Transverse colon (tissue), 4 donors: Measurements from ENCODE around the gene FHOD1. TPM values are rescaled to one million over a fixed set of nuclear protein-coding genes. Genes with fewer than 3 reads are reported as not detected.

Experiments used
- DNase-seq: peaks from one replicate; pipeline ENCODE4 v3.0.0-alpha.2; 2019
- H3K27ac ChIP-seq, 4 donors: fragments of 200-600 bp; sonication (generic); 2 replicates each; pipeline ENCODE4 v1.5.1; 2016 to 2018; ENCODE audit warnings: inconsistent platforms in 4 of 4
- H3K27me3 ChIP-seq: fragments of 200-600 bp; sonication (generic); 2 replicates; pipeline ENCODE4 v1.5.1; 2017; ENCODE audit warnings: inconsistent platforms
- H3K36me3 ChIP-seq, 4 donors: fragments of 200-600 bp; sonication (generic); 2 replicates each; pipeline ENCODE4 v1.5.1; 2017 to 2019; ENCODE audit warnings: inconsistent platforms in 4 of 4
- H3K4me1 ChIP-seq, 4 donors: fragments of 200-600 bp; sonication (generic); 2 replicates each; pipeline ENCODE4 v1.5.1; 2017 to 2020; ENCODE audit warnings: inconsistent platforms in 4 of 4
- H3K4me3 ChIP-seq, 4 donors: fragments of 200-600 bp; sonication (generic); 1 replicate in 1 of 4; 2 replicates in 3 of 4; pipeline versions ENCODE4 v1.5.1 to v1.6.1; 2017 to 2019; ENCODE audit warnings: inconsistent platforms in 4 of 4
- H3K9me3 ChIP-seq, 2 donors: fragments of 200-600 bp; sonication (generic); 2 replicates each; pipeline ENCODE4 v1.5.1; 2017 to 2019; ENCODE audit warnings: inconsistent platforms in 2 of 2
- EP300 ChIP-seq: sonication (generic); formaldehyde crosslinking; IDR thresholded peaks from one replicate; pipeline ENCODE4 v1.6.1; 2017; ENCODE audit warnings: antibody characterized with exemption, low read depth
- POLR2A ChIP-seq: fragments of 450-650 bp; IDR thresholded peaks from one replicate; pipeline ENCODE4 v1.6.1; 2016; ENCODE audit warnings: antibody characterized with exemption, mild to moderate bottlenecking, moderate library complexity
- POLR2AphosphoS5 ChIP-seq, 3 donors: sonication (generic); formaldehyde crosslinking; IDR thresholded peaks; one replicate each; pipeline ENCODE4 v1.6.1; 2016; ENCODE audit warnings: antibody characterized with exemption in 3 of 3
- WGBS, 2 donors: methylation state at CpG; one replicate each; pipeline ENCODE4 v1.1.5; 2018; ENCODE audit warnings: low coverage in 1 of 2; 5-methylcytosine and 5-hydroxymethylcytosine counted together
- in situ Hi-C, 4 donors: fragments of 200-750 bp; cut with MboI; loops; one replicate each; pipeline versions ENCODE4 v1.15.0 to v1.15.1; 2017; ENCODE audit warnings: low sequenced_read_pairs in 3 of 4, low pct_ligation_motif_present in 1 of 4, low pct_unique_long_range_greater_than_20kb in 1 of 4
- intact Hi-C: fragments of 100-400 bp; cut with DNase I; formaldehyde crosslinking; loops from one replicate; pipeline ENCODE4 v1.15.1; 2023; ENCODE audit warnings: low total_unique reads
- total RNA-seq, 4 donors: library from RNA; depleted of rRNA; stranded (reverse); fragments of >200 nt; gene quantifications; one replicate each; pipeline ENCODE4 v1.1.0, GENCODE V29; 2016
- TF ChIP-seq, protein P1 (sequence below), 5 experiments: fragments of 200-600 bp in 3 of 5; fragments of 450-650 bp in 2 of 5; sonication (generic) in 3 of 5; IDR thresholded peaks; 1 replicate in 2 of 5; 2 replicates in 3 of 5; pipeline ENCODE4 v1.5.1; 2016 to 2017; ENCODE audit warnings: antibody characterized with exemption in 5 of 5, inconsistent platforms in 3 of 5, mild to moderate bottlenecking in 2 of 5, moderate library complexity in 1 of 5

FHOD1 gene
- total RNA-seq, 4 donors from 2014 or later, result 25.1 to 177 (median 33.6) TPM

DNA sequence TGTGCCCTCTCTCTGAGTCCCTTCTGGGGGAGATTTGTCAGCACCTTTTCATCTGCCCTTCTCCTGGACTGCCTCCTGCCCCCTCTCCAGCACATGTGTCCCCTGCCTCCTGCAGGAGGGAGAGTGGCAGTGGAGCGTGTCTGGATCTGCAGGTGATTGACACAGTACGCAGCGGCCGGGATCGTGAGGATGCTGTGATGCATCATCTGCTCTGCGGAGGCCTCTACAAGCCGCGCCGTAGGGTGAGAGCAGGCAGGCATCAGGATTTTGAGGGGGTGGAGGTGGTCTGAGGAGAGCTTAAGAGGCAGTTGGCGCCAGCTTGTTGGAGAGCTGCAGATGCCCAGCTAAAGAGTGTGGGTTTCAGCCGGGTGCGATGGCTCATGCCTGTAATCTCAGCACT is 12.4 kb upstream of the FHOD1 start:
- no peak overlapping the region for H3K4me3 ChIP-seq
- H3K36me3 ChIP-seq, result no peaks in the 10 kb centered on the region
- no peak overlapping the region for H3K27ac ChIP-seq
- DNase-seq, result no peak
- in situ Hi-C loops, result no loop called here
- H3K4me1 ChIP-seq, result no peaks in the 10 kb centered on the region
- H3K27me3 ChIP-seq, result no peaks in the 10 kb centered on the region
- TF ChIP-seq, protein P1, sequence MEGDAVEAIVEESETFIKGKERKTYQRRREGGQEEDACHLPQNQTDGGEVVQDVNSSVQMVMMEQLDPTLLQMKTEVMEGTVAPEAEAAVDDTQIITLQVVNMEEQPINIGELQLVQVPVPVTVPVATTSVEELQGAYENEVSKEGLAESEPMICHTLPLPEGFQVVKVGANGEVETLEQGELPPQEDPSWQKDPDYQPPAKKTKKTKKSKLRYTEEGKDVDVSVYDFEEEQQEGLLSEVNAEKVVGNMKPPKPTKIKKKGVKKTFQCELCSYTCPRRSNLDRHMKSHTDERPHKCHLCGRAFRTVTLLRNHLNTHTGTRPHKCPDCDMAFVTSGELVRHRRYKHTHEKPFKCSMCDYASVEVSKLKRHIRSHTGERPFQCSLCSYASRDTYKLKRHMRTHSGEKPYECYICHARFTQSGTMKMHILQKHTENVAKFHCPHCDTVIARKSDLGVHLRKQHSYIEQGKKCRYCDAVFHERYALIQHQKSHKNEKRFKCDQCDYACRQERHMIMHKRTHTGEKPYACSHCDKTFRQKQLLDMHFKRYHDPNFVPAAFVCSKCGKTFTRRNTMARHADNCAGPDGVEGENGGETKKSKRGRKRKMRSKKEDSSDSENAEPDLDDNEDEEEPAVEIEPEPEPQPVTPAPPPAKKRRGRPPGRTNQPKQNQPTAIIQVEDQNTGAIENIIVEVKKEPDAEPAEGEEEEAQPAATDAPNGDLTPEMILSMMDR (IDR thresholded peaks at IDR 0.05), result no peak
- no peak for TF ChIP-seq POLR2AphosphoS5 (IDR thresholded peaks at IDR 0.05)
- TF ChIP-seq EP300, result no peak
- no peak for TF ChIP-seq POLR2A
- no peaks in the 10 kb centered on the region for H3K9me3 ChIP-seq
- intact Hi-C loops, result no loop called here
- 95% methylated on average over 12 of the region's 12 CpGs; no CpG with 5 or more reads in 1 of the 2 donors for WGBS, 2 donors

DNA sequence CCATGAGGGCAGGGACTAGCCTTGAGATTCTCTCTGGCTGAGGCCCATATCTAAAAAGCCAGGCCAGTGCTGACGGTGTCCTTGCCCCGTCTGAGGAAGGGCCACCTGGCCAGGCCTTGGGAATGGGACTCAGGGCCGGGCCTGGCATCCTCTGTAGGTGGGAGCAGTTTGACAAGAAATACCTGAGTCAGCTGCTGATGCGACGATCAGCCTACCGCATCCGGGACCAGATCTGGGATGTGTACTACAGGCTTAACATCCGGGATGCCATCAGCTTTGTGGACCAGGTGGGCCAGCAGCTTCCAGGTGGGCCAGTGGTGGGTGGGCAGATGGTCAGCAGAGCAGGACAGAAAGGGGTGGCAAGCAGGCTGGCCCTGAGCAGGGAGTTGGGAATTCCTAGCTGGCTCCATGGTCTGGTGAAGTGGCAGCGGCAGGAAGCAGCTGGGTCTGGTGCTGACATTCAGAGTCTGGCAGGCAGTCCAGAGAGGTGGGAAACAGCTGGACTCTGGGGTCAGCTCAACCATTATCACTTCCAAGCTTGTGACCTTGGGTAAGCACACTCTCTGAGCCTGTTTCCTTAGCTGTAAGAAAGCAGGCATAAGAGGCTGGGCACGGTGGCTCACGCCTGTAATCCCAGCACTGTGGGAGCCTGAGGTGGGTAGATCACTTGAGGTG is 11.0 kb upstream of the FHOD1 start:
- H3K4me1 ChIP-seq, result no peaks in the 10 kb centered on the region
- no peaks in the 10 kb centered on the region for H3K9me3 ChIP-seq
- TF ChIP-seq POLR2AphosphoS5 (IDR thresholded peaks at IDR 0.05) (no peak), POLR2A (no peak), EP300 (no peak)
- TF ChIP-seq, protein P1 (IDR thresholded peaks at IDR 0.05), result no peak
- no peaks in the 10 kb centered on the region for H3K36me3 ChIP-seq
- intact Hi-C loops, result no loop called here
- no peak for DNase-seq
- no peaks in the 10 kb centered on the region for H3K27me3 ChIP-seq
- WGBS, 2 donors, result 86% methylated on average over 11 of the region's 11 CpGs; no CpG with 5 or more reads in 1 of the 2 donors
- H3K4me3 ChIP-seq, result no peak overlapping the region
- H3K27ac ChIP-seq, result no peak overlapping the region
- in situ Hi-C loops, result no loop called here

DNA sequence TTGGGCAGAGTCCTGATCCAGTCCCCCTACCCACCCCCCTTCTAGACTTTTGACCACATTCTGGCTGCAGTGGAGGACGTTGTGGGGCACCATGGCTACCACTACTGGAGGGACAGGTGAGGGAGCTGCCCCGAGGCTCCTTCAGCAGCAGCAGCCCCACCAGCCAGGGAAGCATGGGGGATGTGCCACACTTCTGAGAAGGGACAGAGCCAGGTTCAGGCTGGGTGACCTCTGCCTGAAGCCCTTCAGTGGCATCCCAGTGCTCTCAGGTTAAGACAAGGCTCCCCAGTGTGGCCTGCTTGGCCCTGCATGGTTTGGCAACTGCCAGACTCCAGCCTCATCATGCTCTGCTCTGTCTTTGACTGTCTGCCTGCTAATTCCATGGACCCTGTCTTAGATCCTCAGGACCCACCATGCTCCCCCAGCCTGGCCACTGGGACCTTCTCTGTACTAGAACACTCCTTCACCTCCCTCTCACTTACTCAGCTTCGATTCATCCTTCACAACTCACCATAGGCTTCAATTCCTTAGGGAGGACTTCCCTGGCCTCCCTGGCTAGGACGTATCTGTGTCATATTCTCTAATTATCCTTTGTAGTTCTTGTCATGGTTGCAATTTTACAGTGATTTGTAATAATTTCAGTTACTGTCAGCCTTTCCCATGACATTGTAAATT is 10.3 kb upstream of the FHOD1 start:
- intact Hi-C loops, result no loop called here
- 73 to 88% methylated on average over 2 to 4 of the region's 4 CpGs for WGBS, 2 donors
- Histone ChIP-seq H3K36me3 (no peaks in the 10 kb centered on the region), H3K27ac (no peak overlapping the region), H3K9me3 (no peaks in the 10 kb centered on the region), H3K27me3 (no peaks in the 10 kb centered on the region), H3K4me3 (no peak overlapping the region), H3K4me1 (no peaks in the 10 kb centered on the region)
- DNase-seq, result no peak
- TF ChIP-seq POLR2A (no peak), POLR2AphosphoS5 (IDR thresholded peaks at IDR 0.05) (no peak), EP300 (no peak)
- TF ChIP-seq, protein P1 (IDR thresholded peaks at IDR 0.05), result no peak
- in situ Hi-C loops, result no loop called here

DNA sequence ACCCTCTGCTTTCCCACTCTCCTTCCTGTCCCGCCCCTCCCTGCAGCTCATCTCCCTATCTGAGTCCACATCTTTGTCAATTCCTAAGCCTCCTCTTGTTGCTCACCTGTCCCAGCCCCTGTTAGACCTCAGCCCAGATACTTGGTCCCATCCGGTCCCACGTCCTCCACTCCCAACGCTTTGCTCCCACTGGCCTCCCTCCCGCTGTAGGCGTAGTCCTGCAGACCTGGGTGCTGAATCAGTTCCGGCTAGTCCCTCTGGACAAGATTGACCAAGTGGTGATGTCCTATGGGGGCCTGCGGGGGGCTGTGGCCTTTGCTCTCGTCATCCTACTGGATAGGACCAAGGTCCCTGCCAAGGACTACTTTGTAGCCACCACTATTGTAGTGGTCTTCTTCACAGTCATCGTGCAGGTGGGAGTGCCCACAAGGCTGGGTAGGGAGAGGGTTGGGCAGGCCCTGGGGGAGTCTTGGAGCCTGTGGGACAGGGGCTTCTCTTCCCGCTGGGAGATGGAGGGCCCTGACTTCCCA is 9.5 kb upstream of the FHOD1 start:
- H3K27ac ChIP-seq, result no peak overlapping the region
- H3K4me3 ChIP-seq, result no peak overlapping the region
- DNase-seq, result no peak
- 93 to 96% methylated on average over 3 to 11 of the region's 11 CpGs for WGBS, 2 donors
- H3K36me3 ChIP-seq, result no peaks in the 10 kb centered on the region
- TF ChIP-seq POLR2AphosphoS5 (IDR thresholded peaks at IDR 0.05) (no peak), POLR2A (no peak), EP300 (no peak)
- TF ChIP-seq, protein P1 (IDR thresholded peaks at IDR 0.05), result no peak
- no peaks in the 10 kb centered on the region for H3K9me3 ChIP-seq
- no peaks in the 10 kb centered on the region for H3K4me1 ChIP-seq
- no peaks in the 10 kb centered on the region for H3K27me3 ChIP-seq
- intact Hi-C loops (no loop called here), in situ Hi-C loops (no loop called here)
